Measurements from ENCODE around the gene SLC2A13. TPM values are rescaled to one million over a fixed set of nuclear protein-coding genes. Genes with fewer than 3 reads are reported as not detected.

The SLC2A13 gene
- total RNA-seq, 6 experiments from 2014 or later = 5.2 to 11.7 (median 8.7) TPM

GRCh38 chr12:39919790-39920189 lies 186.1 kb downstream of the SLC2A13 start:
- Histone ChIP-seq H3K9me3 (no peaks in the 10 kb centered on the region), H3K4me3 (no peak overlapping the region), H3K4me1 (peaks cover 0 to 32% (median 5%) of the 10 kb centered on the region in 4 donors), H3K27ac (no peak overlapping the region), H3K36me3 (no peaks in the 10 kb centered on the region), H3K27me3 (no peaks in the 10 kb centered on the region)
- DNase-seq (no peak), ATAC-seq (no peak)
- no peak for TF ChIP-seq CTCF (IDR thresholded peaks at IDR 0.05)
- TF ChIP-seq POLR2A (IDR thresholded peaks at IDR 0.05) = no peak
- 100% methylated on average over 1 of the region's 1 CpG for WGBS (ENCODE audit: insufficient coverage, low coverage, low lambda C conversion rate, missing lambda C conversion rate)
- intact Hi-C loops (cut with DNase I) = no loop called here

GRCh38 chr12:39915249-39915648 lies 190.6 kb downstream of the SLC2A13 start:
- Histone ChIP-seq H3K9me3 (no peaks in the 10 kb centered on the region), H3K4me3 (no peak overlapping the region), H3K36me3 (no peaks in the 10 kb centered on the region), H3K4me1 (peaks cover 0 to 25% (median 9%) of the 10 kb centered on the region in 4 donors), H3K27ac (no peak overlapping the region), H3K27me3 (no peaks in the 10 kb centered on the region)
- no peak for DNase-seq
- intact Hi-C loops (cut with DNase I) = no loop called here
- WGBS (ENCODE audit: insufficient coverage, low coverage, low lambda C conversion rate, missing lambda C conversion rate) = 65% methylated on average over 3 of the region's 3 CpGs
- no peak for TF ChIP-seq POLR2A (IDR thresholded peaks at IDR 0.05)
- TF ChIP-seq CTCF (IDR thresholded peaks at IDR 0.05) = no peak
- ATAC-seq = no peak

DNA sequence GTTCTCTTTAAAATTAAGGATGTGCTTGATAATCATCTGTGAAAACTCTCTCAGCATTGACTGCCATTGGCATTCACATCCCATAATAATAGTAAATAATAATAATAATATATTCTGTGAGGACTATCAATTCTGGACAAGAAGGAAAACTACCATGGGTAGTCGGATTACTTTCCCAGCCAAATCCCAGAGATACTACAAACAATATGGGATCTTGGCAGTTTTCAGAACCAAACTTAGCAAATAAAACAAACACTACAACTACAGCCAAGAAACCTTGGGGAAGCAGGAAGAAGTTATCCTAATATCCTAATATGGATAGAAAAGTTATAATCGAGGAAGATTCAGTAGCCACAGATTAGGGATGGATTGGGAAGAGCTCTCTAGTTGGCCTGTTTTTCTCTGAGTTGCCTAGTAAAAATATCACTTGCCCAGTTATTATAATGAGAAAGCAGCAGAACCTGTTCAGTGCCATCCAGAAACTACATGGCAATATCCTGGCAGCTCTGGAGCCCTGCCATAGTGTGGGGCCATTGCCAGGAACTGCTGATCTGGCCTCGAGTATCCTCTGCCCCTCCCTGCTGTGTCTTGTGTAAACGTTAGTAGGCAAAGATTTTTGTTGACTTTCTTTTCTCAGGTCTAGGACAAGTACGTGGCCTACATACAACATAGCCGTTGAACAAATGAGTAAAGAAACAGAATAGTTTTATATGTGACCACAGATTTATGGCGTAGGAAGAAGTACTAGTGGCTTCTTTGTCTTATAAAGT lies 193.5 kb downstream of the SLC2A13 start:
- Histone ChIP-seq H3K4me3 (no peak overlapping the region), H3K4me1 (peaks cover 0 to 20% (median 9%) of the 10 kb centered on the region in 4 donors), H3K9me3 (no peaks in the 10 kb centered on the region), H3K27ac (peak overlapping the region in 2 of 3 donors; percentile 2 to 20), H3K27me3 (no peaks in the 10 kb centered on the region), H3K36me3 (no peaks in the 10 kb centered on the region)
- intact Hi-C loops (cut with DNase I) = no loop called here
- no peak for TF ChIP-seq CTCF (IDR thresholded peaks at IDR 0.05)
- TF ChIP-seq POLR2A (IDR thresholded peaks at IDR 0.05) = no peak
- 53% methylated on average over 7 of the region's 7 CpGs for WGBS (ENCODE audit: insufficient coverage, low coverage, low lambda C conversion rate, missing lambda C conversion rate)
- ATAC-seq = peak; percentile 98 to 99 (median 98)
- DNase-seq = peak; percentile 69 to 85 (median 84)

- intact Hi-C loops (cut with DNase I) = no loop called here
- Histone ChIP-seq H3K36me3 (no peaks in the 10 kb centered on the region), H3K4me1 (peaks cover 0 to 2% (median 0%) of the 10 kb centered on the region in 4 donors), H3K27me3 (no peaks in the 10 kb centered on the region), H3K4me3 (no peak overlapping the region), H3K9me3 (no peaks in the 10 kb centered on the region), H3K27ac (no peak overlapping the region)
- DNase-seq = no peak
- ATAC-seq = no peak
- TF ChIP-seq CTCF (IDR thresholded peaks at IDR 0.05) = no peak
- no peak for TF ChIP-seq POLR2A (IDR thresholded peaks at IDR 0.05)
Observed at GRCh38 chr12:39906237-39906636, 199.6 kb downstream of the SLC2A13 start.
